H9 (cell line): ENCODE results near the gene FBXO28. TPM values are rescaled to one million over a fixed set of nuclear protein-coding genes. Genes with fewer than 3 reads are reported as not detected.
"Not testable (repeated sequence)": the region's sequence is repeated elsewhere in the genome, so short reads cannot be mapped to it uniquely, and the experiment has no call there.

Source experiments
- DNase-seq: peaks from one replicate; pipeline ENCODE4 v3.0.0-alpha.2; 2017
- H2AFZ ChIP-seq: one replicate; pipeline ENCODE4 v1.6.1; 2013; ENCODE audit warnings: mild to moderate bottlenecking, low read length, control low read depth, moderate library complexity
- H2AK5ac ChIP-seq: 2 replicates; pipeline ENCODE4 v1.6.1; 2013; ENCODE audit warnings: low read length, control low read depth, mixed read lengths; ENCODE audit not compliant: insufficient read length
- H2BK120ac ChIP-seq: one replicate; pipeline ENCODE4 v1.6.1; 2013; ENCODE audit warnings: low read depth, mild to moderate bottlenecking, low read length, control low read depth, inconsistent platforms; ENCODE audit not compliant: poor library complexity, severe bottlenecking
- H2BK12ac ChIP-seq: 2 replicates; pipeline ENCODE4 v1.6.1; 2013; ENCODE audit warnings: low read length, control low read depth, mixed read lengths, low read depth; ENCODE audit not compliant: insufficient read length
- H2BK15ac ChIP-seq: 2 replicates; pipeline ENCODE4 v1.6.1; 2013; ENCODE audit warnings: low read depth, low read length, control low read depth
- H2BK20ac ChIP-seq: one replicate; pipeline ENCODE4 v1.6.1; 2013; ENCODE audit warnings: low read depth, mild to moderate bottlenecking, low read length, control low read depth, inconsistent platforms; ENCODE audit not compliant: poor library complexity, severe bottlenecking
- H2BK5ac ChIP-seq: 2 replicates; pipeline ENCODE4 v1.6.1; 2013; ENCODE audit warnings: low read length, control low read depth, mixed read lengths; ENCODE audit not compliant: insufficient read length
- H3K14ac ChIP-seq: 2 replicates; pipeline ENCODE4 v1.6.1; 2013; ENCODE audit warnings: low read length, control low read depth; ENCODE audit not compliant: insufficient read depth
- H3K18ac ChIP-seq: 2 replicates; pipeline ENCODE4 v1.6.1; 2013; ENCODE audit warnings: low read depth, mild to moderate bottlenecking, mixed read lengths, low read length, control low read depth; ENCODE audit not compliant: insufficient read length
- H3K23ac ChIP-seq: 2 replicates; pipeline ENCODE4 v1.6.1; 2013; ENCODE audit warnings: low read length, control low read depth, mixed read lengths, low read depth; ENCODE audit not compliant: insufficient read length
- H3K23me2 ChIP-seq: 2 replicates; pipeline ENCODE4 v1.6.1; 2013; ENCODE audit warnings: low read depth, mild to moderate bottlenecking, mixed read lengths, low read length, control low read depth; ENCODE audit not compliant: insufficient read length, poor library complexity, severe bottlenecking
- H3K27ac ChIP-seq: 2 replicates; pipeline ENCODE4 v1.5.1; 2013; ENCODE audit warnings: low read length, control low read depth, mixed read lengths, low read depth; ENCODE audit not compliant: insufficient read length
- H3K27me3 ChIP-seq: 2 replicates; pipeline ENCODE4 v1.6.1; 2013; ENCODE audit warnings: low read length, control low read depth, inconsistent platforms; ENCODE audit not compliant: insufficient read depth
- H3K4ac ChIP-seq: 2 replicates; pipeline ENCODE4 v1.6.1; 2013; ENCODE audit warnings: low read depth, mild to moderate bottlenecking, control low read depth, inconsistent platforms, low read length, moderate library complexity
- H3K4me1 ChIP-seq: 2 replicates; pipeline ENCODE4 v1.6.1; 2013; ENCODE audit warnings: low read length, control low read depth, inconsistent platforms; ENCODE audit not compliant: insufficient read depth
- H3K4me2 ChIP-seq: 2 replicates; pipeline ENCODE4 v1.6.1; 2013; ENCODE audit warnings: low read length, control low read depth, mixed read lengths; ENCODE audit not compliant: insufficient read length, insufficient read depth
- H3K56ac ChIP-seq: 2 replicates; pipeline ENCODE4 v1.6.1; 2013; ENCODE audit warnings: low read depth, mild to moderate bottlenecking, mixed read lengths, low read length, control low read depth; ENCODE audit not compliant: insufficient read length
- H3K79me1 ChIP-seq: 2 replicates; pipeline ENCODE4 v1.6.1; 2013; ENCODE audit warnings: low read depth, mild to moderate bottlenecking, moderate library complexity, low read length, control low read depth, inconsistent platforms; ENCODE audit not compliant: insufficient read depth, poor library complexity, severe bottlenecking
- H3K79me2 ChIP-seq: 2 replicates; pipeline ENCODE4 v1.6.1; 2013; ENCODE audit warnings: low read length, control low read depth, inconsistent platforms; ENCODE audit not compliant: insufficient read depth
- H3K9ac ChIP-seq: 2 replicates; pipeline ENCODE4 v1.6.1; 2013; ENCODE audit warnings: low read length, control low read depth, mixed read lengths; ENCODE audit not compliant: insufficient read length; ENCODE audit errors: extremely low read depth
- H3K9me3 ChIP-seq: one replicate; pipeline ENCODE4 v1.6.1; 2013; ENCODE audit warnings: low read depth, low read length, inconsistent platforms; ENCODE audit not compliant: control insufficient read depth
- H3T11ph ChIP-seq: one replicate; pipeline ENCODE4 v1.6.1; 2013; ENCODE audit warnings: mild to moderate bottlenecking, low read length, control low read depth, inconsistent platforms
- H4K20me1 ChIP-seq: one replicate; pipeline ENCODE4 v1.6.1; 2013; ENCODE audit not compliant: control insufficient read depth, insufficient read length, insufficient read depth
- H4K5ac ChIP-seq: 2 replicates; pipeline ENCODE4 v1.6.1; 2013; ENCODE audit warnings: low read depth, mild to moderate bottlenecking, mixed read lengths, low read length, control low read depth; ENCODE audit not compliant: insufficient read length
- H4K8ac ChIP-seq: replicated peaks from 2 replicates; pipeline ENCODE4 v1.6.1; 2013; ENCODE audit warnings: low read length, control low read depth, mixed read lengths, low read depth; ENCODE audit not compliant: insufficient read length
- H4K91ac ChIP-seq: 2 replicates; pipeline ENCODE4 v1.6.1; 2013; ENCODE audit warnings: low read depth, mild to moderate bottlenecking, moderate library complexity, mixed read lengths, low read length, control low read depth; ENCODE audit not compliant: insufficient read length
- H3K27ac Mint-ChIP-seq, 3 experiments: 2 replicates in 2 of 3; 3 replicates in 1 of 3; pipeline ENCODE4 v1.8.0; 2020 to 2021; ENCODE audit warnings: mixed read lengths in 3 of 3, mild to moderate bottlenecking in 1 of 3, moderate library complexity in 1 of 3
- H3K27me3 Mint-ChIP-seq: 2 replicates; pipeline ENCODE4 v1.8.0; 2021; ENCODE audit warnings: low read depth, mild to moderate bottlenecking, moderate library complexity, mixed read lengths
- H3K36me3 Mint-ChIP-seq, 3 experiments: 2 replicates in 2 of 3; 3 replicates in 1 of 3; pipeline ENCODE4 v1.8.0; 2020 to 2021; ENCODE audit warnings: low read depth in 3 of 3, mixed read lengths in 3 of 3; ENCODE audit not compliant: insufficient read depth in 1 of 3
- H3K4me1 Mint-ChIP-seq, 2 experiments: 2 replicates each; pipeline ENCODE4 v1.8.0; 2020; ENCODE audit warnings: mixed read lengths in 2 of 2
- H3K4me3 Mint-ChIP-seq, 2 experiments: 2 replicates in 1 of 2; 3 replicates in 1 of 2; pipeline ENCODE4 v1.8.0; 2020 to 2021; ENCODE audit warnings: mild to moderate bottlenecking in 2 of 2, mixed read lengths in 2 of 2, moderate library complexity in 1 of 2
- H3K9me3 Mint-ChIP-seq, 2 experiments: 2 replicates in 1 of 2; 3 replicates in 1 of 2; pipeline ENCODE4 v1.8.0; 2020; ENCODE audit warnings: mild to moderate bottlenecking in 2 of 2, mixed read lengths in 2 of 2, moderate library complexity in 1 of 2
- WGBS: extraction: QIAGEN DNeasy Blood & Tissue Kit; methylation state at CpG from one replicate; pipeline ENCODE4 v1.1.7; 2013; ENCODE audit warnings: missing lambda C conversion rate, low lambda C conversion rate, mixed read lengths; ENCODE audit not compliant: insufficient read length; ENCODE audit errors: extremely low coverage; 5-methylcytosine and 5-hydroxymethylcytosine counted together
- total RNA-seq: library from RNA; stranded (reverse); gene quantifications from 2 replicates; pipeline ENCODE4 v1.2.1, GENCODE V29; 2021
- TF ChIP-seq, protein P1 (sequence below): fragments of 200-600 bp; sonication (generic); conservative IDR thresholded peaks from 3 replicates; pipeline ENCODE4 v1.8.0; 2021; ENCODE audit warnings: antibody characterized with exemption, mild to moderate bottlenecking

Gene FBXO28
- total RNA-seq, 1 experiment from 2014 or later: 55.0 TPM

DNA sequence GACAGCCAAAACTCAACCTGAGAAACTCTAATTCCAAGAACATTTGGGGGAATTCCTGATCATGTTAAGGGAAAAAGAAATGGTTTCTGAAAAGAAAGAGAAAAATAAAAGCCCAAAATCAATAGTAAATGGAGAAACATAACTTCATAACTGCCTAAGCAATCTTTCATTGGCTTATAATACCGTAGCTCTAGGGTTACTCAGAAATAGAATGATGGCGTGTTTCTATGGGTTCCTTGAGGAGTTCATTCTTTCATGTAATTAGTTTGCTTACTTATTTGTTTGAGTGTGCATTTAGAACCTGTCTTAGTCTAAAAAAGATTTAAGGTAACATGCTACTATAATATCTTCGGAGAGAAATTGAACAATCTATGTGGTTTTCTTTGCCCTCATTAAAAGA, 37.5 kb upstream of the FBXO28 start:
- Histone ChIP-seq H3K79me1 (no peaks in the 10 kb centered on the region), H2BK12ac (no peak overlapping the region), H2BK20ac (no peak overlapping the region), H4K20me1 (no peaks in the 10 kb centered on the region), H3K9me3 (peaks cover under 1% of the 10 kb centered on the region), H4K91ac (no peak overlapping the region), H3T11ph (no peak overlapping the region), H3K9ac (no peak overlapping the region), H3K18ac (no peak overlapping the region), H3K23ac (no peak overlapping the region), H3K56ac (no peak overlapping the region), H2BK120ac (no peak overlapping the region), H3K4me1 (no peaks in the 10 kb centered on the region), H3K27ac (no peak overlapping the region), H2BK5ac (no peak overlapping the region), H2BK15ac (no peak overlapping the region), H3K27me3 (no peaks in the 10 kb centered on the region), H3K23me2 (no peaks in the 10 kb centered on the region), H3K79me2 (no peaks in the 10 kb centered on the region), H2AFZ (no peak overlapping the region), H3K4ac (no peak overlapping the region), H3K14ac (no peak overlapping the region), H2AK5ac (no peak overlapping the region), H3K4me2 (no peak overlapping the region), H4K5ac (no peak overlapping the region), H4K8ac (no peak overlapping the region)
- H3K9me3 Mint-ChIP-seq: peaks cover 3 to 5% of the 10 kb centered on the region in 2 experiments; a peak in 2 of 5 replicates
- no peak overlapping the region for H3K27ac Mint-ChIP-seq
- H3K36me3 Mint-ChIP-seq: peaks cover 0 to 11% (median 0%) of the 10 kb centered on the region in 3 experiments; a peak in 1 of 7 replicates
- no peaks in the 10 kb centered on the region; the same call in 1 of the 2 replicates for H3K27me3 Mint-ChIP-seq
- TF ChIP-seq, protein P1, sequence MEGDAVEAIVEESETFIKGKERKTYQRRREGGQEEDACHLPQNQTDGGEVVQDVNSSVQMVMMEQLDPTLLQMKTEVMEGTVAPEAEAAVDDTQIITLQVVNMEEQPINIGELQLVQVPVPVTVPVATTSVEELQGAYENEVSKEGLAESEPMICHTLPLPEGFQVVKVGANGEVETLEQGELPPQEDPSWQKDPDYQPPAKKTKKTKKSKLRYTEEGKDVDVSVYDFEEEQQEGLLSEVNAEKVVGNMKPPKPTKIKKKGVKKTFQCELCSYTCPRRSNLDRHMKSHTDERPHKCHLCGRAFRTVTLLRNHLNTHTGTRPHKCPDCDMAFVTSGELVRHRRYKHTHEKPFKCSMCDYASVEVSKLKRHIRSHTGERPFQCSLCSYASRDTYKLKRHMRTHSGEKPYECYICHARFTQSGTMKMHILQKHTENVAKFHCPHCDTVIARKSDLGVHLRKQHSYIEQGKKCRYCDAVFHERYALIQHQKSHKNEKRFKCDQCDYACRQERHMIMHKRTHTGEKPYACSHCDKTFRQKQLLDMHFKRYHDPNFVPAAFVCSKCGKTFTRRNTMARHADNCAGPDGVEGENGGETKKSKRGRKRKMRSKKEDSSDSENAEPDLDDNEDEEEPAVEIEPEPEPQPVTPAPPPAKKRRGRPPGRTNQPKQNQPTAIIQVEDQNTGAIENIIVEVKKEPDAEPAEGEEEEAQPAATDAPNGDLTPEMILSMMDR: no peak
- H3K4me1 Mint-ChIP-seq: no peaks in the 10 kb centered on the region
- DNase-seq: no peak
- no peak overlapping the region for H3K4me3 Mint-ChIP-seq
- WGBS: no CpG with 5 or more reads among the region's 3 CpGs

- not testable (repeated sequence) for H3K18ac ChIP-seq, H3K23me2 ChIP-seq, H3K23ac ChIP-seq, H3K4me3 Mint-ChIP-seq, H2BK15ac ChIP-seq, H3K27me3 ChIP-seq, H3K79me1 ChIP-seq, H2AK5ac ChIP-seq, H3K4me1 ChIP-seq, H4K5ac ChIP-seq, H3K4me1 Mint-ChIP-seq, H2BK120ac ChIP-seq, H4K20me1 ChIP-seq, H3K27ac ChIP-seq, H2BK5ac ChIP-seq, H2AFZ ChIP-seq, DNase-seq, H3K4ac ChIP-seq, H4K8ac ChIP-seq, H3K14ac ChIP-seq, H3K9me3 Mint-ChIP-seq, H3K9me3 ChIP-seq, H2BK20ac ChIP-seq, H4K91ac ChIP-seq, H3K79me2 ChIP-seq, H3T11ph ChIP-seq, H2BK12ac ChIP-seq, H3K4me2 ChIP-seq, H3K36me3 Mint-ChIP-seq, H3K56ac ChIP-seq, H3K27ac Mint-ChIP-seq, H3K27me3 Mint-ChIP-seq, H3K9ac ChIP-seq
- no CpG with 5 or more reads among the region's 9 CpGs for WGBS
Observed at GRCh38 chr1:224079644-224080043, 34.3 kb upstream of the FBXO28 start.
